ENCODE measurements around the gene LDHD. TPM values are rescaled to one million over a fixed set of nuclear protein-coding genes. Genes with fewer than 3 reads are reported as not detected.

LDHD gene
- total and polyA plus RNA-seq, 2 of the 8 experiments (the other 6 are each of a cell fraction or from before 2014, with no cell fraction given) = 14.9 to 18.2 TPM

DNA sequence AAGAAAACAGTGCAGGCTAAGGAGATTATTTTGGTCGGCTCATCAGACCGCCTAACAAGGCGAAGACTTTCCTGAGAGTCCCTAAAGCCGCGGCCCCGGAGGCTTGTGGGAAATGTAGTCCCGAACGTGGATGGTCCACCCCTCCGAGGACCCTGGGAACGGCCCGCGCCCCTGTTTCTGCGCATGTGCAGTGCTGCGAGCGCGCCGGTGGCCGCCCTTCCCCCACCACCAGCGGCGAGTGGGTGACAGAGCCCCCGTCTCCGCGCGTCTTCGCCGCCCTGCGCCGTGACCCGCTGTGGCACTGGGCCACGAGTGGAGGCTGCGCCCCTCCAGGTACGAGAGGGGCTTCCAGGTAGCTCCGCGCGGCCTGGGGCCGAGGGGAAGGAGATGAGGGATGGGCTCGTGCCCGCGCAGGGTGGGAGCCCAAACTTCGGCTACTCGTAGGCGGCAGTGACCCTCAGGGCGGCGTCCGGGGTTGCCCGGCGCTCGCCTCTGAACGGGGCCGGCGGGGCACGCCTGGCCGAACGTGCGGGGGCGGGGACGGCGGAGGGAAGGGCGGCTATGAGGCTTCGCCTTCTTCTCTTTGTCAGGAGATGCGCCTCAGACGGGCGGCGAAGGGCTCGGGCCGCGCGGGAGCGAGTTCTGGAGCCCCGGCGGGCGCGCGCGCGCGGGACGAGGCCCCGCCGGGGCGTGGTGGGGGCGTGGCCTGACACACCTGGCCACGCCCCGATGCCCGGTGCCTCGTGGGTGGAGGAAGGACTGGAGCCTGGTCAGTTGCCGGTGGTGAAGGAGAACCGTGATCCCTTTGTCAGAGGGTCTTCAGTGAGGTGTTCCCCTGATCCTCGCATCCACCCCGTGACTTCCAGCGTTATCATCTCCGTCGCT lies 32.0 kb upstream of the LDHD start, which contains the start of gene ZFP1 (continued):
- TF ChIP-seq, protein P1, sequence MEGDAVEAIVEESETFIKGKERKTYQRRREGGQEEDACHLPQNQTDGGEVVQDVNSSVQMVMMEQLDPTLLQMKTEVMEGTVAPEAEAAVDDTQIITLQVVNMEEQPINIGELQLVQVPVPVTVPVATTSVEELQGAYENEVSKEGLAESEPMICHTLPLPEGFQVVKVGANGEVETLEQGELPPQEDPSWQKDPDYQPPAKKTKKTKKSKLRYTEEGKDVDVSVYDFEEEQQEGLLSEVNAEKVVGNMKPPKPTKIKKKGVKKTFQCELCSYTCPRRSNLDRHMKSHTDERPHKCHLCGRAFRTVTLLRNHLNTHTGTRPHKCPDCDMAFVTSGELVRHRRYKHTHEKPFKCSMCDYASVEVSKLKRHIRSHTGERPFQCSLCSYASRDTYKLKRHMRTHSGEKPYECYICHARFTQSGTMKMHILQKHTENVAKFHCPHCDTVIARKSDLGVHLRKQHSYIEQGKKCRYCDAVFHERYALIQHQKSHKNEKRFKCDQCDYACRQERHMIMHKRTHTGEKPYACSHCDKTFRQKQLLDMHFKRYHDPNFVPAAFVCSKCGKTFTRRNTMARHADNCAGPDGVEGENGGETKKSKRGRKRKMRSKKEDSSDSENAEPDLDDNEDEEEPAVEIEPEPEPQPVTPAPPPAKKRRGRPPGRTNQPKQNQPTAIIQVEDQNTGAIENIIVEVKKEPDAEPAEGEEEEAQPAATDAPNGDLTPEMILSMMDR (IDR thresholded peaks at IDR 0.05; ENCODE audit: control extremely low read depth in 1 of 3, insufficient read depth in 1 of 3, low read depth in 1 of 3, low read length in 3 of 3) = no peak
- TF ChIP-seq SP2 (IDR thresholded peaks at IDR 0.05; ENCODE audit: low read length) = no peak
- no peak for TF ChIP-seq JUN (IDR thresholded peaks at IDR 0.05; ENCODE audit: low read depth, low read length)
- no peak for TF ChIP-seq CHD1 (IDR thresholded peaks at IDR 0.05; ENCODE audit: low read depth, low read length)
- TF ChIP-seq HDAC2 (IDR thresholded peaks at IDR 0.05; ENCODE audit: borderline replicate concordance in 1 of 2, low read depth in 2 of 2, low read length in 2 of 2) = peak; percentile 87 to 90; a peak in 2 of 4 replicates
- no peak for TF ChIP-seq NANOG (IDR thresholded peaks at IDR 0.05; ENCODE audit: insufficient read depth, low read depth, low read length, poor library complexity, severe bottlenecking)
- no peak for TF ChIP-seq EZH2 (IDR thresholded peaks at IDR 0.05; ENCODE audit: low read depth, low read length, severe bottlenecking)
- peak; percentile 46 for TF ChIP-seq TAF7 (optimal IDR thresholded peaks at IDR 0.05; ENCODE audit: borderline replicate concordance, low read depth, low read length)
- TF ChIP-seq, protein P2, sequence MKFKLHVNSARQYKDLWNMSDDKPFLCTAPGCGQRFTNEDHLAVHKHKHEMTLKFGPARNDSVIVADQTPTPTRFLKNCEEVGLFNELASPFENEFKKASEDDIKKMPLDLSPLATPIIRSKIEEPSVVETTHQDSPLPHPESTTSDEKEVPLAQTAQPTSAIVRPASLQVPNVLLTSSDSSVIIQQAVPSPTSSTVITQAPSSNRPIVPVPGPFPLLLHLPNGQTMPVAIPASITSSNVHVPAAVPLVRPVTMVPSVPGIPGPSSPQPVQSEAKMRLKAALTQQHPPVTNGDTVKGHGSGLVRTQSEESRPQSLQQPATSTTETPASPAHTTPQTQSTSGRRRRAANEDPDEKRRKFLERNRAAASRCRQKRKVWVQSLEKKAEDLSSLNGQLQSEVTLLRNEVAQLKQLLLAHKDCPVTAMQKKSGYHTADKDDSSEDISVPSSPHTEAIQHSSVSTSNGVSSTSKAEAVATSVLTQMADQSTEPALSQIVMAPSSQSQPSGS (IDR thresholded peaks at IDR 0.05; ENCODE audit: low read length) = 0 out of 2 replicates have a peak, but pooled peaks have one; percentile 50
- no peak for TF ChIP-seq TEAD4 (IDR thresholded peaks at IDR 0.05; ENCODE audit: low read depth, low read length)
- TF ChIP-seq TCF12 (IDR thresholded peaks at IDR 0.05; ENCODE audit: low read depth, low read length) = no peak
- peak; percentile 95; the same call in 1 of the 2 replicates for TF ChIP-seq RBBP5 (IDR thresholded peaks at IDR 0.05; ENCODE audit: borderline replicate concordance, low read depth, low read length)
- peak; percentile 88; the same call in 1 of the 2 replicates for TF ChIP-seq POLR2AphosphoS5 (IDR thresholded peaks at IDR 0.05; ENCODE audit: low read depth, low read length)
- TF ChIP-seq SIRT6 (IDR thresholded peaks at IDR 0.05; ENCODE audit: low read length) = no peak
- TF ChIP-seq USF2 (IDR thresholded peaks at IDR 0.05; ENCODE audit: low read length) = no peak
- TF ChIP-seq, protein P3, sequence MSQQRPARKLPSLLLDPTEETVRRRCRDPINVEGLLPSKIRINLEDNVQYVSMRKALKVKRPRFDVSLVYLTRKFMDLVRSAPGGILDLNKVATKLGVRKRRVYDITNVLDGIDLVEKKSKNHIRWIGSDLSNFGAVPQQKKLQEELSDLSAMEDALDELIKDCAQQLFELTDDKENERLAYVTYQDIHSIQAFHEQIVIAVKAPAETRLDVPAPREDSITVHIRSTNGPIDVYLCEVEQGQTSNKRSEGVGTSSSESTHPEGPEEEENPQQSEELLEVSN (IDR thresholded peaks at IDR 0.05) = no peak
- TF ChIP-seq SRF (IDR thresholded peaks at IDR 0.05; ENCODE audit: low read depth, low read length) = no peak

All from H1 (cell line).